DOHH2 (cell line): Measurements from ENCODE around the gene KLKB1.

Source experiments
- H3F3A ChIP-seq: fragments of 200-600 bp; sonication (generic), shearing (Covaris generic); 2 replicates; pipeline ENCODE4 v1.6.0; 2016; ENCODE audit warnings: antibody characterized with exemption, mild to moderate bottlenecking; ENCODE audit not compliant: control insufficient read depth, insufficient read depth
- H3K27ac ChIP-seq: fragments of 200-600 bp; sonication (generic); 2 replicates; pipeline ENCODE4 v1.5.1; 2014; ENCODE audit warnings: low read depth, mild to moderate bottlenecking, low read length, moderate library complexity
- H3K27me3 ChIP-seq: fragments of 200-600 bp; sonication (generic); 2 replicates; pipeline ENCODE4 v1.6.1; 2014; ENCODE audit warnings: mild to moderate bottlenecking, low read length, mixed read lengths; ENCODE audit not compliant: control insufficient read depth
- H3K36me3 ChIP-seq: fragments of 200-600 bp; sonication (generic); 2 replicates; pipeline ENCODE4 v1.6.1; 2014; ENCODE audit warnings: mild to moderate bottlenecking, low read length, moderate library complexity, mixed read lengths; ENCODE audit not compliant: control insufficient read depth
- H3K4me1 ChIP-seq: fragments of 200-600 bp; sonication (generic); 2 replicates; pipeline ENCODE4 v1.6.1; 2014; ENCODE audit warnings: mild to moderate bottlenecking, low read length, mixed read lengths; ENCODE audit not compliant: control insufficient read depth
- H3K4me2 ChIP-seq: fragments of 200-600 bp; sonication (generic); 2 replicates; pipeline ENCODE4 v1.6.0; 2014; ENCODE audit warnings: mild to moderate bottlenecking, low read length, moderate library complexity
- H3K4me3 ChIP-seq: fragments of 200-600 bp; sonication (generic); 2 replicates; pipeline ENCODE4 v1.5.1; 2014; ENCODE audit warnings: mild to moderate bottlenecking, low read length, mixed read lengths
- H3K79me2 ChIP-seq: fragments of 200-600 bp; sonication (generic); 2 replicates; pipeline ENCODE4 v1.6.1; 2014; ENCODE audit warnings: mild to moderate bottlenecking, low read length, mixed read lengths; ENCODE audit not compliant: control insufficient read depth
- H3K9me2 ChIP-seq: fragments of 200-600 bp; sonication (generic); replicated peaks from 2 replicates; pipeline ENCODE4 v1.6.1; 2014; ENCODE audit warnings: mild to moderate bottlenecking, low read length, mixed read lengths; ENCODE audit not compliant: control insufficient read depth
- H3K9me3 ChIP-seq: fragments of 200-600 bp; sonication (generic); 2 replicates; pipeline ENCODE4 v1.6.1; 2014; ENCODE audit warnings: antibody characterized with exemption, low read length, mixed read lengths; ENCODE audit not compliant: control insufficient read depth, insufficient read depth
- H4K20me1 ChIP-seq: fragments of 200-600 bp; sonication (generic); 2 replicates; pipeline ENCODE4 v1.6.0; 2014; ENCODE audit warnings: low read depth, mild to moderate bottlenecking, antibody characterized with exemption, low read length, moderate library complexity; ENCODE audit not compliant: control insufficient read depth, insufficient read depth
- EZH2phosphoT487 ChIP-seq: fragments of 200-600 bp; sonication (generic); IDR thresholded peaks from 2 replicates; pipeline ENCODE4 v1.6.1; 2017; ENCODE audit warnings: borderline replicate concordance, mild to moderate bottlenecking, antibody characterized with exemption, low read length, moderate library complexity, mixed read lengths
- TF ChIP-seq, protein P1 (sequence below): fragments of 200-600 bp; sonication (generic); IDR thresholded peaks from one replicate; pipeline ENCODE4 v1.5.1; 2014; ENCODE audit warnings: antibody characterized with exemption, mild to moderate bottlenecking, low read depth, low read length; ENCODE audit not compliant: poor library complexity, severe bottlenecking

KLKB1 gene

DNA sequence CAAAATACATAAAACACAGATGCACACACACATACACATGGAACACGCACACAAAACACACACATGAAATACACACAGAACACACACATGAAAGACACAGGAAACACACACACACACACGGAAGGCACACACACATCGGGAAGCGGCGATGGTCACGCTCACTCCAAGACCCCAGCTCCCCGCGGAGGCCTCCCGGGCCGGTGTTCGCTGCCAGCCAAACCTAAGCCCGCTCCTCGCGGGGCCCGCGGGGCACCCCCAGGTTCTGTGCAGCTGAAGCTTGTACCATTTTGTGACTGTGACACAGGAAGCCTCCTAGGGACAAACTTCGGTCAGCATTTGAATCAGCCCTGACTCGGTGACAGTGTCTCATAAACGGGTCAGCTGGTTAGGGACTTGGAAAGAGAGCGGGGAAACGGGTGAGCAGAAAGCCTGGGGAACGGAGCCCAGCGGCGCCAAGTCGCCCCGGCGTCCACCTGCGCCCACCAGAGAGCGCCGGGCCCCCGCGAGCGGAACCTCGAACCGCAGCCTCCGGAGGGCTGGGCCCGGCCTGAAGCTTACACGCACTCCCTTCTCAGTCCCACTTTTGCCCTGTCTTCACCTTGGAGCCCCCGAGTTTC is 70.8 kb downstream of the KLKB1 start:
- H3K4me2 ChIP-seq, result no peak overlapping the region
- H3K27me3 ChIP-seq, result peaks cover 3% of the 10 kb centered on the region; the same call in 1 of the 2 replicates
- no peak overlapping the region for H3K4me3 ChIP-seq
- no peak for TF ChIP-seq EZH2phosphoT487
- TF ChIP-seq, protein P1, sequence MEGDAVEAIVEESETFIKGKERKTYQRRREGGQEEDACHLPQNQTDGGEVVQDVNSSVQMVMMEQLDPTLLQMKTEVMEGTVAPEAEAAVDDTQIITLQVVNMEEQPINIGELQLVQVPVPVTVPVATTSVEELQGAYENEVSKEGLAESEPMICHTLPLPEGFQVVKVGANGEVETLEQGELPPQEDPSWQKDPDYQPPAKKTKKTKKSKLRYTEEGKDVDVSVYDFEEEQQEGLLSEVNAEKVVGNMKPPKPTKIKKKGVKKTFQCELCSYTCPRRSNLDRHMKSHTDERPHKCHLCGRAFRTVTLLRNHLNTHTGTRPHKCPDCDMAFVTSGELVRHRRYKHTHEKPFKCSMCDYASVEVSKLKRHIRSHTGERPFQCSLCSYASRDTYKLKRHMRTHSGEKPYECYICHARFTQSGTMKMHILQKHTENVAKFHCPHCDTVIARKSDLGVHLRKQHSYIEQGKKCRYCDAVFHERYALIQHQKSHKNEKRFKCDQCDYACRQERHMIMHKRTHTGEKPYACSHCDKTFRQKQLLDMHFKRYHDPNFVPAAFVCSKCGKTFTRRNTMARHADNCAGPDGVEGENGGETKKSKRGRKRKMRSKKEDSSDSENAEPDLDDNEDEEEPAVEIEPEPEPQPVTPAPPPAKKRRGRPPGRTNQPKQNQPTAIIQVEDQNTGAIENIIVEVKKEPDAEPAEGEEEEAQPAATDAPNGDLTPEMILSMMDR, result no peak
- no peaks in the 10 kb centered on the region for H3F3A ChIP-seq
- H3K4me1 ChIP-seq, result no peaks in the 10 kb centered on the region
- H3K9me3 ChIP-seq, result no peaks in the 10 kb centered on the region
- no peaks in the 10 kb centered on the region for H3K36me3 ChIP-seq
- H4K20me1 ChIP-seq, result no peaks in the 10 kb centered on the region
- H3K27ac ChIP-seq, result no peak overlapping the region
- no peaks in the 10 kb centered on the region for H3K9me2 ChIP-seq
- no peaks in the 10 kb centered on the region for H3K79me2 ChIP-seq

DNA sequence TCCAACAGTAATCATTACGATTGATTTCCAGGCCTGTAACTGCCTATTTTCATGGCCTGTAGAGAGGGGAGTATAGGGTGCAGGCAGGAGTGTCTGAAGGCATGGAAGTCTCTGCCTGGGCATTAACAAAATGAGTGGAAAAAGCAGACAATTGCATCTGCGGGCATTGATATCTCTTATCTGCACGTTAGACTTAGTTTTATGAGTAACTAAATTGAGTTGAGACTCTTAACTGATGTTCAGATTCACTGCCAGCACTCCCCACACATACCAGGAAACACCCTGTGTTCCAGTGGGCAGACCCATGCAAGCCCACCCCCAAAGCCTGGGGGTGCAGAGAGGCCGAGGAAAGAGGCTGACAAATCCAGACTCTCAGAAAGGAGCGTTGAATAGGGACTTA is 72.0 kb downstream of the KLKB1 start:
- Histone ChIP-seq H3K9me3 (no peaks in the 10 kb centered on the region), H3K4me1 (no peaks in the 10 kb centered on the region), H3K9me2 (no peaks in the 10 kb centered on the region), H3K27ac (no peak overlapping the region), H3K79me2 (no peaks in the 10 kb centered on the region), H3F3A (no peaks in the 10 kb centered on the region), H3K27me3 (peaks cover 3% of the 10 kb centered on the region; the same call in 1 of the 2 replicates), H3K36me3 (no peaks in the 10 kb centered on the region), H3K4me3 (no peak overlapping the region), H3K4me2 (no peak overlapping the region), H4K20me1 (no peaks in the 10 kb centered on the region)
- TF ChIP-seq, protein P1, result no peak
- no peak for TF ChIP-seq EZH2phosphoT487

DNA sequence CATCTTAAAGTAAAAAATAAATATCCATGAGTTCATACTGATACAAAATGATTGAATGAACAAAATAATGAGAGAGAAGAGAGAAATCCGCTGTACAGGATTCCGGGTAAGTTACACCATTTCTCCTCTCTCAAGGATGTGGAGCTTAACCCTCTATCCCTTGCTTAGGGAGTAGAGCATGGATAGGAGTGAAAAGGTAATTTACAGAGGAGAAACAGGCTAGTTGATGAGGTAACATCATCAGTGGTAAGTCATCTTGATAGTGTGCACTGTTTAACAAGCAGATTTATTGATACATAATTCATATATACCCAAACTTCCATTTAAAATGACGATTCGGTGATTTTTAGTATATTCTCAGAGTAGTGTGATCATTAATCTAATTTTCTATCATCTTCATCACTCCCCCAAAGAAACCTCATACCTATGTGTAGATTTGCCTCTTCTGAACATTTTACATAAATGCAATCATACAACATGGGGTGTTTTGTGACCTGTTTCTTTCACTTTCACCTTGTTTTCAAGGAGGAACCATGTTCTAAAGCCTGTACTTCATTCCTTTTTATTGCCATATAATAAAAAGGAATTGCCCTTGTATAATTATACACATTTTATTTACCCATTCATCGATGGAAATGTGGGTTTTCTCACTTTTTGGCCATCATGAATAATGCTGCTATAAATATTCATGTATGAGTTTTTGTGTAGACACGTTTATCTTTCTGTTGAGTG is 73.5 kb downstream of the KLKB1 start:
- peaks cover 3% of the 10 kb centered on the region; the same call in 1 of the 2 replicates for H3K27me3 ChIP-seq
- no peaks in the 10 kb centered on the region for H3K9me2 ChIP-seq
- H3F3A ChIP-seq, result no peaks in the 10 kb centered on the region
- TF ChIP-seq, protein P1, result no peak
- TF ChIP-seq EZH2phosphoT487, result no peak
- no peaks in the 10 kb centered on the region for H3K4me1 ChIP-seq
- no peak overlapping the region for H3K4me3 ChIP-seq
- H4K20me1 ChIP-seq, result no peaks in the 10 kb centered on the region
- no peaks in the 10 kb centered on the region for H3K79me2 ChIP-seq
- H3K9me3 ChIP-seq, result no peaks in the 10 kb centered on the region
- H3K36me3 ChIP-seq, result no peaks in the 10 kb centered on the region
- no peak overlapping the region for H3K4me2 ChIP-seq
- H3K27ac ChIP-seq, result no peak overlapping the region
